Dedifferentiated amniotic fluid mesenchymal stem cell (primary cell): ENCODE measurements around the gene CMYA5.

Experiments used
- DNase-seq: peaks from one replicate; pipeline ENCODE4 v3.0.0-alpha.2; 2016; ENCODE audit errors: extremely low spot score

Gene CMYA5

GRCh38 chr5:79834754-79835714 lies 145.4 kb downstream of the CMYA5 start:
- no peak for DNase-seq

GRCh38 chr5:79837761-79838551 lies 148.3 kb downstream of the CMYA5 start:
- DNase-seq, result no peak

- no peak for DNase-seq
Measured at GRCh38 chr5:79840084-79840990, 150.7 kb downstream of the CMYA5 start.

- DNase-seq, result no peak
Measured at GRCh38 chr5:79841172-79841571, 151.5 kb downstream of the CMYA5 start.

GRCh38 chr5:79842006-79842881 lies 152.6 kb downstream of the CMYA5 start:
- DNase-seq, result no peak

GRCh38 chr5:79842991-79843390 lies 153.4 kb downstream of the CMYA5 start:
- no peak for DNase-seq

GRCh38 chr5:79843450-79844388 lies 154.1 kb downstream of the CMYA5 start:
- no peak for DNase-seq

GRCh38 chr5:79844571-79844970 lies 154.9 kb downstream of the CMYA5 start:
- DNase-seq, result no peak

GRCh38 chr5:79845448-79846197 lies 156.0 kb downstream of the CMYA5 start:
- DNase-seq, result peak; percentile 96

GRCh38 chr5:79846198-79846521 lies 156.5 kb downstream of the CMYA5 start:
- DNase-seq, result no peak

- DNase-seq, result no peak
Measured at GRCh38 chr5:79847561-79847960, 157.9 kb downstream of the CMYA5 start.

GRCh38 chr5:79849061-79849460 lies 159.4 kb downstream of the CMYA5 start:
- no peak for DNase-seq
